Measurements from ENCODE around the gene ZNF787.

DNA sequence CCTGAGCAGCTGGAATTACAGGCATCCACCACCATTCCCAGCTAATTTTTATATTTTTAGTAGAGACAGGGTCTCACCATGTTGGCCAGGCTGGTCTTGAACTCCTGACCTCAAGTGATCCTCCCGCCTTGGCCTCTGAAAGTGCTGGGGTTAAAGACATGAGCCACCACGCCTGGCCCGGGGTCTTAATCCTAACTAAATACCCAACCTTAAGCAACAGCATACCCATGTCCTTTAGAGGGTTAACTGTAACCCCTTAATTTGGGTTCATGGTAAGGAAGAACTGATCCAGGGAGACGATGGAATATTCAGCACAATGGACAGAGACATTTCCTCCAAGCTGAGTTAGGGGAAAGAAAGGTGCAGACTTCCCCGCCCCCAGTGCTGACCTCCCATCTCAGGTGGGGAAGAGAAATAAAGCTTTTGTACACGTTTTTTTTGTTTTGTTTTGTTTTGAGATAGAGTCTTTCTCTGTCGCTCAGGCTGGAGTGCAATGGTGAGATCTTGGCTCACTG is 46.0 kb upstream of the ZNF787 start:
- TF ChIP-seq, protein P1, sequence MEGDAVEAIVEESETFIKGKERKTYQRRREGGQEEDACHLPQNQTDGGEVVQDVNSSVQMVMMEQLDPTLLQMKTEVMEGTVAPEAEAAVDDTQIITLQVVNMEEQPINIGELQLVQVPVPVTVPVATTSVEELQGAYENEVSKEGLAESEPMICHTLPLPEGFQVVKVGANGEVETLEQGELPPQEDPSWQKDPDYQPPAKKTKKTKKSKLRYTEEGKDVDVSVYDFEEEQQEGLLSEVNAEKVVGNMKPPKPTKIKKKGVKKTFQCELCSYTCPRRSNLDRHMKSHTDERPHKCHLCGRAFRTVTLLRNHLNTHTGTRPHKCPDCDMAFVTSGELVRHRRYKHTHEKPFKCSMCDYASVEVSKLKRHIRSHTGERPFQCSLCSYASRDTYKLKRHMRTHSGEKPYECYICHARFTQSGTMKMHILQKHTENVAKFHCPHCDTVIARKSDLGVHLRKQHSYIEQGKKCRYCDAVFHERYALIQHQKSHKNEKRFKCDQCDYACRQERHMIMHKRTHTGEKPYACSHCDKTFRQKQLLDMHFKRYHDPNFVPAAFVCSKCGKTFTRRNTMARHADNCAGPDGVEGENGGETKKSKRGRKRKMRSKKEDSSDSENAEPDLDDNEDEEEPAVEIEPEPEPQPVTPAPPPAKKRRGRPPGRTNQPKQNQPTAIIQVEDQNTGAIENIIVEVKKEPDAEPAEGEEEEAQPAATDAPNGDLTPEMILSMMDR (IDR thresholded peaks at IDR 0.05), result no peak
- TF ChIP-seq EP300 (IDR thresholded peaks at IDR 0.05), result no peak
- no peak for TF ChIP-seq POLR2A (IDR thresholded peaks at IDR 0.05)

Measured in ovary (tissue), 3 donors.